Measurements from ENCODE around the gene TRERF1. TPM values are rescaled to one million over a fixed set of nuclear protein-coding genes. Genes with fewer than 3 reads are reported as not detected.

The TRERF1 gene
- total and polyA plus RNA-seq, 2 of the 8 experiments (the other 6 are each of a cell fraction or from before 2014, with no cell fraction given), result 10.8 to 21.5 TPM

DNA sequence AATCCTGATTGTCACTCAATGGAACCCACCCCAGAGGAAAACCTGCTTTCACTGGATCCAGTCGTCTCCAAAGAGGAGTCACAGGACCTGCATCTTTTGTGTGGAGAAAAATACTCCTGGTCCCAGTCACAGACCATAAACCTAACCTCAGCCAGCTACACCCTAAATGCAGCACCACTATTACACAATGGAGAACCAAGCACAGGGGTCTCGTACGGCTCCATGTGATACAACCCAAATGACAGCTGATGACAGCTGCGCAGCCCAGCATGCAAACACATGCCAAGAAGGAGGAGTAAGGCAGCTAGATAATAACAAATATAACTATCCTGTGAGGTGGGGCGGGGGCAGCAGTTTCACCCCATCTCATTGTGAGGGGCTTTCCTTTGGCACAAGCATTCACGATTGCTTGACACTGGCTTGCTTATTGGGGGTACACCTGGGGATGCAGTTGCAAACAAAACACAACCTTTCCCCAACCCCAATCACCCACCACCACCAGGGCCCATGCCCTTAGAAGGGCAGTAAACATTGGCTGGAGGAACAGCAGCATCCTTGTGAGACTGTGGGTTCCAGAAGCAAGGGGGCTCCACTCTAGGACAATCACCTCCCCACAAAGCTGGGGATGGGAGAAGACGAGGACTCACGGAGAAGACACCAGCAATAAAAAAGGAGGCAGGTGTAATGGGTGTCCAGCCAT lies 51.5 kb downstream of the TRERF1 start (continued):
- TF ChIP-seq, protein P1, sequence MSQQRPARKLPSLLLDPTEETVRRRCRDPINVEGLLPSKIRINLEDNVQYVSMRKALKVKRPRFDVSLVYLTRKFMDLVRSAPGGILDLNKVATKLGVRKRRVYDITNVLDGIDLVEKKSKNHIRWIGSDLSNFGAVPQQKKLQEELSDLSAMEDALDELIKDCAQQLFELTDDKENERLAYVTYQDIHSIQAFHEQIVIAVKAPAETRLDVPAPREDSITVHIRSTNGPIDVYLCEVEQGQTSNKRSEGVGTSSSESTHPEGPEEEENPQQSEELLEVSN (IDR thresholded peaks at IDR 0.05), result no peak

Measured in H1 (cell line).